ENCODE results near the gene TAS2R5.

DNA sequence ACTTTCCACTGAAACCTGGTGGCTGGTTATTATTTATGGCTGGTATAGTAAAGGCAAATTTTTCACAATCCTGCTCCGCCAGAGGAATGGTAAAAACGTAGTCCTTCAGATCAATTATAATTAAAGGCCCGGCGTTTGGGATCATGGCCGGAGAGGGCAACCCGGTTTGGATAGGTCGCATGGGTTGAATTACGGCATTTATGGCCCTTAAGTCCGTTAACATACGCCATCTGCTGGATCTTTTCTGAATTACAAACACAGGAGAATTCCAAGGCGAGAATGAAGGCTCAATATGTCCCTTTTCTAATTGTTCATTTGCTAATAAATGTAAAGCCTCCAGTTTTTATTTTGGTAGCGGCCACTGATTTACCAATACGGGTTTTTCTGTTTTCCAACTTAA is 37.4 kb upstream of the TAS2R5 start:
- TF ChIP-seq, protein P1, sequence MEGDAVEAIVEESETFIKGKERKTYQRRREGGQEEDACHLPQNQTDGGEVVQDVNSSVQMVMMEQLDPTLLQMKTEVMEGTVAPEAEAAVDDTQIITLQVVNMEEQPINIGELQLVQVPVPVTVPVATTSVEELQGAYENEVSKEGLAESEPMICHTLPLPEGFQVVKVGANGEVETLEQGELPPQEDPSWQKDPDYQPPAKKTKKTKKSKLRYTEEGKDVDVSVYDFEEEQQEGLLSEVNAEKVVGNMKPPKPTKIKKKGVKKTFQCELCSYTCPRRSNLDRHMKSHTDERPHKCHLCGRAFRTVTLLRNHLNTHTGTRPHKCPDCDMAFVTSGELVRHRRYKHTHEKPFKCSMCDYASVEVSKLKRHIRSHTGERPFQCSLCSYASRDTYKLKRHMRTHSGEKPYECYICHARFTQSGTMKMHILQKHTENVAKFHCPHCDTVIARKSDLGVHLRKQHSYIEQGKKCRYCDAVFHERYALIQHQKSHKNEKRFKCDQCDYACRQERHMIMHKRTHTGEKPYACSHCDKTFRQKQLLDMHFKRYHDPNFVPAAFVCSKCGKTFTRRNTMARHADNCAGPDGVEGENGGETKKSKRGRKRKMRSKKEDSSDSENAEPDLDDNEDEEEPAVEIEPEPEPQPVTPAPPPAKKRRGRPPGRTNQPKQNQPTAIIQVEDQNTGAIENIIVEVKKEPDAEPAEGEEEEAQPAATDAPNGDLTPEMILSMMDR (conservative IDR thresholded peaks at IDR 0.05; ENCODE audit: low read depth, low read length): peak; percentile 52
- no peak for TF ChIP-seq EZH2 (IDR thresholded peaks at IDR 0.05; ENCODE audit: low read length, unreplicated experiment)
